Stimulated activated effector memory CD8-positive, alpha-beta T cell treated with anti-CD3 and anti-CD28 coated beads, Interleukin-12 subunit alpha, Interleukin-12 subunit beta, amount 100 ng/mL, for 72 hours (primary cell): ENCODE data around the gene PEX12.
"Not testable (repeated sequence)": the region's sequence is repeated elsewhere in the genome, so short reads cannot be mapped to it uniquely, and the experiment has no call there.

Experiments used
- ATAC-seq: fragments of 150-1000 bp; cut with Tn5 transposase; 2 replicates; pipeline ENCODE4 v1.10.0; 2021
- DNase-seq, 2 donors: peaks; one replicate each; pipeline ENCODE4 v3.0.0; 2021 to 2022; ENCODE audit warnings: low spot score in 2 of 2
- H3K27ac Mint-ChIP-seq: one replicate; pipeline ENCODE4 v1.8.0; 2022; ENCODE audit warnings: mild to moderate bottlenecking, mixed read lengths
- H3K36me3 Mint-ChIP-seq: one replicate; pipeline ENCODE4 v1.8.0; 2022; ENCODE audit warnings: mild to moderate bottlenecking, mixed read lengths
- H3K4me1 Mint-ChIP-seq: one replicate; pipeline ENCODE4 v1.8.0; 2022; ENCODE audit warnings: mixed read lengths
- H3K4me3 Mint-ChIP-seq: one replicate; pipeline ENCODE4 v1.8.0; 2022; ENCODE audit warnings: mild to moderate bottlenecking, mixed read lengths
- H3K9me3 Mint-ChIP-seq: one replicate; pipeline ENCODE4 v1.8.0; 2022; ENCODE audit warnings: mixed read lengths

PEX12 gene

GRCh38 chr17:35578197-35578928 is at the start of gene PEX12:
TSS of gene PEX12 (minus strand) at chr17:35578571. CDS start at chr17:35578021, 550 bp downstream.
- DNase-seq: peak; percentile 46 to 89
- H3K4me3 Mint-ChIP-seq: peak within 1 kb of the TSS; percentile 99
- ATAC-seq: peak; percentile 95
- peaks cover 32% of the 10 kb centered on the region for H3K36me3 Mint-ChIP-seq
- peak within 1 kb of the TSS; percentile 99 for H3K27ac Mint-ChIP-seq
- peaks cover 21% of the 10 kb centered on the region for H3K4me1 Mint-ChIP-seq
- H3K9me3 Mint-ChIP-seq: no peaks in the 10 kb centered on the region

GRCh38 chr17:35627417-35627816 is 49.0 kb upstream of the PEX12 start:
- Mint-ChIP-seq H3K4me1 (no peaks in the 10 kb centered on the region), H3K27ac (no peak overlapping the region), H3K36me3 (peaks cover 96% of the 10 kb centered on the region)

GRCh38 chr17:35621768-35622167 is 43.4 kb upstream of the PEX12 start:
- Mint-ChIP-seq H3K27ac (no peak overlapping the region), H3K4me1 (no peaks in the 10 kb centered on the region), H3K9me3 (no peaks in the 10 kb centered on the region), H3K36me3 (peaks cover 70% of the 10 kb centered on the region), H3K4me3 (no peak overlapping the region)
- DNase-seq: no peak
- no peak for ATAC-seq

More at GRCh38 chr17:35627417-35627816, 49.0 kb upstream of the PEX12 start:
- no peaks in the 10 kb centered on the region for H3K9me3 Mint-ChIP-seq
- ATAC-seq (no peak), DNase-seq (no peak)
- H3K4me3 Mint-ChIP-seq: no peak overlapping the region

GRCh38 chr17:35618628-35619027 is 40.3 kb upstream of the PEX12 start:
- no peak for ATAC-seq
- no peaks in the 10 kb centered on the region for H3K4me1 Mint-ChIP-seq
- no peaks in the 10 kb centered on the region for H3K9me3 Mint-ChIP-seq
- H3K27ac Mint-ChIP-seq: no peak overlapping the region
- H3K4me3 Mint-ChIP-seq: no peak overlapping the region
- no peak for DNase-seq
- H3K36me3 Mint-ChIP-seq: peaks cover 69% of the 10 kb centered on the region

GRCh38 chr17:35617505-35617904 is 39.1 kb upstream of the PEX12 start:
- Mint-ChIP-seq H3K9me3 (no peaks in the 10 kb centered on the region), H3K4me1 (no peaks in the 10 kb centered on the region), H3K27ac (no peak overlapping the region), H3K4me3 (no peak overlapping the region), H3K36me3 (peaks cover 68% of the 10 kb centered on the region)
- DNase-seq: no peak
- no peak for ATAC-seq

DNA sequence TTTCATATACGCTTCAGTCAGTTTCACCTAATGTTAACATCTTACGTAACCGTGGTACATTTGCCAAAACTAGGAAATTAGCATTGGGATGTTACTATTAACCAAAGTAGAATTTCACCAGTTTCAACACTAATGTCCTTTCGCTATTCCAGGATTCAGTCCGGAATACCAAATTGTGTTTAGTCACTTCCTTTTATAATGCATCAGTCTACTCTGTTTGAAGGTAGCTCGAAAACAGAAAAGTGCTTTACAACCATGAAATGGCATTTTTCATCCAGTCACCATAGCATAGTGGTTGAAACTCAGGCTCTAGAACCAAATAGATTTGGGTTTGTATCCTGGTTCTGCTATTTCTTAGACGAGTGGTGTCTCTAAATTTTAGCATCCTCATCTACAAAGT is 38.2 kb upstream of the PEX12 start:
- no peak overlapping the region for H3K4me3 Mint-ChIP-seq
- no peaks in the 10 kb centered on the region for H3K9me3 Mint-ChIP-seq
- H3K27ac Mint-ChIP-seq: no peak overlapping the region

GRCh38 chr17:35614810-35615209 is 36.4 kb upstream of the PEX12 start:
- H3K36me3 Mint-ChIP-seq: peaks cover 90% of the 10 kb centered on the region
- DNase-seq (no peak), ATAC-seq (no peak)
- H3K27ac Mint-ChIP-seq: no peak overlapping the region
- H3K9me3 Mint-ChIP-seq: no peaks in the 10 kb centered on the region
- no peaks in the 10 kb centered on the region for H3K4me1 Mint-ChIP-seq
- no peak overlapping the region for H3K4me3 Mint-ChIP-seq

More for the DNA sequence above, 38.2 kb upstream of the PEX12 start:
- DNase-seq: no peak
- ATAC-seq: no peak
- Mint-ChIP-seq H3K4me1 (no peaks in the 10 kb centered on the region), H3K36me3 (peaks cover 78% of the 10 kb centered on the region)

- DNase-seq (no peak), ATAC-seq (no peak)
- Mint-ChIP-seq H3K36me3 (peaks cover 95% of the 10 kb centered on the region), H3K4me1 (no peaks in the 10 kb centered on the region), H3K27ac (no peak overlapping the region), H3K4me3 (no peak overlapping the region), H3K9me3 (no peaks in the 10 kb centered on the region)
These were observed 34.7 kb upstream of the PEX12 start for GRCh38 chr17:35612924-35613521.

- H3K27ac Mint-ChIP-seq, ATAC-seq, H3K4me3 Mint-ChIP-seq, H3K4me1 Mint-ChIP-seq, DNase-seq, H3K9me3 Mint-ChIP-seq: not testable (repeated sequence)
- peaks cover 97% of the 10 kb centered on the region for H3K36me3 Mint-ChIP-seq
These were observed 32.4 kb upstream of the PEX12 start for GRCh38 chr17:35610746-35611145.

DNA sequence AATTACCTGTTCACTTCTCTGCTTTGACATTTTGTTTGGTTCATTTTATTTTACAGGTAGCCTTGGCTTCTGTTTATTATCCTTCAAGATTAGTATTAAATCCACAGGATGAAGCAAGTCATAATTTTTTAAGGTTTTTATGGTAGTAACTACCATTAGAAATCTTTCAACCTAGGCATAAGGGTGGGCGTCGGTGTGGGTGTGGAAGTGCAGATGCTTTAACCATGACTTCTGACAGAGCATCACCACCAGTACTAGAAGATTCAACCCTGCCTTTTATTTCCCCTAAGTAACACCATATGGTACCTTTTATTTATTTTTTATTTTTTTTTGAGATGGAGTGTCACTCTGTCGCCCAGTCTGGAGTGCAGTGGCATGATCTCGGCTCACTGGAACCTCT is 31.5 kb upstream of the PEX12 start:
- no peak overlapping the region for H3K4me3 Mint-ChIP-seq
- no peaks in the 10 kb centered on the region for H3K9me3 Mint-ChIP-seq
- peaks cover 98% of the 10 kb centered on the region for H3K36me3 Mint-ChIP-seq
- H3K4me1 Mint-ChIP-seq: no peaks in the 10 kb centered on the region
- H3K27ac Mint-ChIP-seq: no peak overlapping the region
- no peak for ATAC-seq
- no peak for DNase-seq

DNA sequence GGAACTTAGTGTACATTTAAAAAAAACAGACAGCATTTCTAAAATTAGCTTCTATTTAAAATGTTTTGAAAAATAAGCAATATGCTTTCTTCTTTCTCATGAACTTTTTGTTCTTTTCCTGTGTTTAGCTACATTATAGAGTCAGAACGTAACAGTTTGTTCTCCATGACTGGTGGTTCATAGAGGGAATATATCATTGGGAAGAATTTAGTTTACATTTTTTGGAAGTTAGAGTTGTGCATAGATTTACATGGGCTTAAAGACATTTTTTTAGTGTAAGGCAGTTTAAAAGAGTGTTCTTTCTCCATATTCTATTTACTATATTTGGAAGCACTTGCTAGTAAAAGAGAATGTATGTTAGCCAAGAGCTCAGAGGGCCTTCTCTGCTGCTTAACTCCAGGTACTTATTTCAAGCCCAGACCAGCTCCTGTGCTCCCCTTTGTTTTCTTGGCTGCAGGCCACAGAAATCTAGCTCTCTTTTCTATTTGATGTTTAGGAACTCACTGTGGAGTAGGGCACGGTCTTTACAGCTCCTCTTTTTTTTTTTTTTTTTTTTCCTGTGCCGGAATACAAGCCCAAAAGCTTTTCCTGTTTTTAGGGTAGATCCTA is 29.0 kb upstream of the PEX12 start:
- H3K36me3 Mint-ChIP-seq: peaks cover 100% of the 10 kb centered on the region
- no peaks in the 10 kb centered on the region for H3K9me3 Mint-ChIP-seq
- H3K4me1 Mint-ChIP-seq: no peaks in the 10 kb centered on the region
- no peak for ATAC-seq
- no peak overlapping the region for H3K27ac Mint-ChIP-seq
- H3K4me3 Mint-ChIP-seq: no peak overlapping the region
- DNase-seq: no peak

GRCh38 chr17:35605678-35606077 is 27.3 kb upstream of the PEX12 start:
- H3K4me1 Mint-ChIP-seq: no peaks in the 10 kb centered on the region
- no peak overlapping the region for H3K27ac Mint-ChIP-seq
- H3K9me3 Mint-ChIP-seq: no peaks in the 10 kb centered on the region
- no peak overlapping the region for H3K4me3 Mint-ChIP-seq
- peaks cover 100% of the 10 kb centered on the region for H3K36me3 Mint-ChIP-seq
- DNase-seq: no peak
- ATAC-seq: no peak

- DNase-seq (no peak), ATAC-seq (no peak)
- Mint-ChIP-seq H3K36me3 (peaks cover 100% of the 10 kb centered on the region), H3K4me1 (no peaks in the 10 kb centered on the region), H3K4me3 (no peak overlapping the region), H3K9me3 (no peaks in the 10 kb centered on the region), H3K27ac (peak overlapping the region; percentile 30)
These were observed 25.3 kb upstream of the PEX12 start for GRCh38 chr17:35603674-35604073.

DNA sequence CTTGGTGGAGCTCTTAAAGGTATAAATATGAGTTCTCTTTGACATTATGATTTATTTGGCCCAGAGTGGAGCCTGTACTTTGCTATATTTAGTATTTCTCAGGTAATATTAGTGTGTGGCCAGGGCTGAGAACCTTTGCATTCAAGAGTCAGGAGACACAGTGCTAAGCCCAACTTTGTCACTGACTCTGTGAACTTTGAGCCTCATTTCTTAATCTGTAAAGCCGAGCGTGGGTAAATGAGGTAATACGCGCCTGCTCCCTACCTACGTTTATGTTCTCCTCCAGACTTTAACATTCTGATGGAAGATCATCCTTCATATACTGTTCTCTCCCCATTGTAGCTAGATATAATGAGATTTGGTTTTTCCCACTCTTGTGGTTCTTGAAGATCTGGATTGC is 19.2 kb upstream of the PEX12 start:
- H3K4me3 Mint-ChIP-seq: no peak overlapping the region
- H3K36me3 Mint-ChIP-seq: peaks cover 100% of the 10 kb centered on the region
- H3K4me1 Mint-ChIP-seq: peaks cover 7% of the 10 kb centered on the region
- H3K27ac Mint-ChIP-seq: no peak overlapping the region
- ATAC-seq: no peak
- no peak for DNase-seq
- no peaks in the 10 kb centered on the region for H3K9me3 Mint-ChIP-seq

- no peak for ATAC-seq
- H3K36me3 Mint-ChIP-seq: peaks cover 100% of the 10 kb centered on the region
- H3K27ac Mint-ChIP-seq: no peak overlapping the region
- H3K9me3 Mint-ChIP-seq: no peaks in the 10 kb centered on the region
- DNase-seq: no peak
- peaks cover 7% of the 10 kb centered on the region for H3K4me1 Mint-ChIP-seq
- no peak overlapping the region for H3K4me3 Mint-ChIP-seq
These were observed 18.3 kb upstream of the PEX12 start for GRCh38 chr17:35596530-35597233.
